GM19372 (cell line): ENCODE measurements around the gene ASB5.
"Not testable (repeated sequence)": the region's sequence is repeated elsewhere in the genome, so short reads cannot be mapped to it uniquely, and the experiment has no call there.

Experiments
- ATAC-seq: cut with Tn5 transposase; IDR thresholded peaks from one replicate; pipeline ENCODE4 v1.9.1; 2021; ENCODE audit warnings: mild to moderate bottlenecking, low read depth, moderate library complexity; ENCODE audit not compliant: unreplicated experiment

ASB5 gene

DNA sequence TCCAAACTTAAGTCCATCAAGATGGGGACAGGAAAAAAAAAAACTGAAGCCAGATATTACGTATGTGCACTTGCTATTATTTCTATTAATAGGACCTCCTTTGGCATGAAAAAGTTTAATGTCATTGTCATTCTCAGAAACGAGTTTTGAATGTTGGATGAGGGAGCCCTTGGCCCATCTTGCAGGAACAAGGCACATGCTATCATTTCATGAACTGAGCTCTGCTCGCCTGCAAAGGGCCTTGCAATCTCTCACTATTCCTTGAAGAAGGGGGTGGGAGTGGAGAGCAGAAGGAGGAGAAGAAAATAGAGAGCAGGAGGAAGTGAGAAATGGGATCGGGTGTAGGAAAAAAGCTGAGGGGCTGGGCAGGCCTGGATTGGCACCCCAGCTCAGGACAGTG is 39.4 kb downstream of the ASB5 start:
- no peak for ATAC-seq

DNA sequence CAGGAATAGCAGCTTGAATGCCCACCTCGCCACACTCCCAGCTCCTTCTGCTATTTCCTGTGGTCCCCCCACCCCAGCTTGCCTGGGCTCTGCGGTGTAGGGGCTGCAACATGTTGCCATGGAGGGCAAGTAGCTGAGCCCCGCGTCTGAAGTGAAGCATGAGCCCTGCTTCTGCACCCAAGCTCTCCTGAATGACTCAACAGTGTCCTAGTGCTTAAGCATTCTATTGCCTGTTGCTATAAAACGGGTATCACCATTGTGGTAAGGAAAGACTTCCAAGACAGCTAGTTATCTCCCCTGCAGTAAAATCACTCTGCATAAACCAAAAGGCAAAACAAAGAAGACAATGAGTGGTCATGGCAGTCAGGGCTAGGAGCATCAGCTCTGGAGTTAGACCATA is 42.3 kb downstream of the ASB5 start:
- ATAC-seq, result no peak

DNA sequence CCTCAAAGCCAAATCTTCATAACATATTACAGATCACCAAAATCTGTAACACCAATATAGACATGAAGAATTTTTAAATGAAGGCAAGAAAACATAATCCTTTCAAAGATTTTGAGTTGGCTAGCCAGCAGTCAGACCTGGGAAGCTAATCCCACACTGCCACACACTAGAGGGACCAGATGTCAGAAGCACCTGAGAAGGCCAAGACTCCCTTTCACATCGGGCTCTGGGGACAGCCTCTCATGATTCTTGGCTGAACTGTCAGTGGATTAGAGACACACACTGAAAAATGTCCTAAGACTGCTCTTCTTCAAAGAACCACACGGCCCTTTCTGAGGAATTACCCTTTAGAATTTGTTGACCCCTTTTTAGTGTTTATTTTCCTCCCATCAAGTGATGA is 45.5 kb downstream of the ASB5 start:
- ATAC-seq, result no peak

DNA sequence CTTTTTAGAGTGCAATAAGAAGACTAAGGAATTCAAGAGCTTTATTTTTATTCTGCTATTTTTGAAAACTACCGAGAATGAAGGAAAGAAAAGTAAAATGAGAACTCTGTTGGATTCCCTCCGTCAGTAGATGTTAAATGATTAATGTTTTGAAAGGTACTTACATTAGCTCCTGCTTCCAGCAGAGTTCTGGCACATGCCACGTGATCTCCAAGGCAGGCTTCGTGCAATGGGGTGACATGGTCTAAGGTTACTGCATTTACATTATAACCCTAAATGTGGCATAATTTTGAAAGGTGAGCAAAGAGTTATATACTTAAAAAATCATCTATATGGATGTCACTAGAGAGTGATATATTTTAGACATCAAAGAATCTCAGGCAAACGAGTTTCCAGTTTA is 46.9 kb downstream of the ASB5 start:
- ATAC-seq, result no peak

DNA sequence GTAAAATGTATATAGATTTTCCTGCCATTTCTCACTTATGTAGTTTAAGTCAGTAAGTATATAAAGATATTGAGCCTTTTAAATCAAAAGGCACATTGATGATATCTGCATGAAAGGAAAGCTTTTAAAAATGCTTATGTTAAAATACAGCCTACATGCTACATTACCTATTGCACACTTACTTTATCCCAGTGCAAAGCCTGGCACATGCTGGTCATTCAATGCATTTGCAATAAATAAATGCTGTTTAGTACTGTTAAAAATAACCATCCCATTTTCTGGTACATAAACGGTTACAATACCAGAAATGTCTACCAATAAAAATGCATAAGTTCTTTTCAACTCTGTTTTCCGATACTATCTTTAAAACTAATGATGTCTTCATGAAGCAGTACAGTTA is 51.5 kb downstream of the ASB5 start:
- ATAC-seq, result no peak

DNA sequence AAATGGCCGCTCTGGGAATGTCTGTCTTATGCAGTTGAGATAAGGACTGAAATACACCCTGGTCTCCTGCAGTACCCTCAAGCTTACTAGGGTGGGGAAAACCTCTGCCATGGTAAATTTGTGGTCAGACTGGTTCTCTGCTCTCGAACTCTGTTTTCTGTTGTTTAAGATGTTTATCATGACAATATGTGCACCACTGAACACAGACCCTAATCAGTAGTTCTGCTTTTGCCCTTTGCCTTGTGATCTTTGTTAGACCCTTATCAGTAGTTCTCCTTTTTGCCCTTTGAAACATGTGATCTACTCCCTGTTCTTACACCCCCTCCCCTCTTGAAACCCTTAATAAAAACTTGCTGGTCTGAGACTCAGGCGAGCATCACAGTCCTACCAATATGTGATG is 56.7 kb downstream of the ASB5 start:
- ATAC-seq, result not testable (repeated sequence)

DNA sequence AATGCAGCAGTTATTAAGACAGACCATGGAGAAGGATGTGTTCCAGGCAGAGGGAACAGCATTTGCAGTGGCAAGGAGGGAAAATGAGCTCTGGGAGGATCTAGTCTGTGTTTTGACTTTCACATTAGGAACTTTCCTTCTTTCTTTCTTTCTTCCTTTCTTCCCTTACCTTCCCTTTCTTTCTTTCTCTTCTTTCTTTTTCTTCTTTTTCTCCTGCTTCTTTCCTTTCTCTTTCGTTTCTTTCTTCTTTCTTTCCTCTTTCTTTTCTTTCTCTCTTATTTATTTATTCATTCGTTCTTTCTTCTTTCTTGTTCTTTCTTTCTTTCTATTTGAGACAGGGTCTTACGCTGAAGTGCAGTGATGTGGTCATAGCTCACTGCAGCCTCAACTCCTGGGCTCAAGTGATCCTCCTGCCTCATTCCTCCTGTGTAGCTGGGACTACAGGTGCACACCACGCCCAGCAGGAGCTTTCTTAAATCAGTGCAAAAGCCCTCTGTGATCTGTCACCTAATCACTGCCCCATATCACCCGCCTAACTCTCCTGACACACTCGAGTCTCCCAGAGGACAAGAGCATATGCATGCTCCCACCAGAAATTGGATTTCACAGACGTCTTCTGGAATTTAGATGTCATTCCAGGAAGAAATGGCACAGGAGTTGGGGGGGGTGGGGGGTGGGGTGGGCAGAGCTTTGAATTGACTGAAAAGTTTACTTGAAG is 58.3 kb downstream of the ASB5 start:
- ATAC-seq, result no peak

DNA sequence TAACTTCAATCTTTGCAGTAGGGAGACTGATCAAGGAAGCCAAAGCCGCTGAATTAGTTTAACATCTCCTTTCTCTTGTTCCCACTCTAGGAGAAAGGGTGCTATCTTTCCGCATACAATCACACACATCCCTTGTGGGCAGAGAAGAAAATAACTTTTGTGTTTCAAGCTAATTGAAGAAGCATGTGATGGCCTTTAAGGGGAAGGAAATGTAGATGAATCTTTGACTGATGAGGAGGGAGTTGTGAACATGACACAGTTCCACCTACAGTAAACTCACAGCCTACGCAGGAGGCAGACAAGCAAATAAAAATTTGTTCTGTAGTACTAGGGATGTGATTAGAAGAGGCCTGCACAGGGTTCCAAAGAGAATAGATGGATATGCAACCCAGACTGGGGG is 58.9 kb downstream of the ASB5 start:
- ATAC-seq, result no peak

DNA sequence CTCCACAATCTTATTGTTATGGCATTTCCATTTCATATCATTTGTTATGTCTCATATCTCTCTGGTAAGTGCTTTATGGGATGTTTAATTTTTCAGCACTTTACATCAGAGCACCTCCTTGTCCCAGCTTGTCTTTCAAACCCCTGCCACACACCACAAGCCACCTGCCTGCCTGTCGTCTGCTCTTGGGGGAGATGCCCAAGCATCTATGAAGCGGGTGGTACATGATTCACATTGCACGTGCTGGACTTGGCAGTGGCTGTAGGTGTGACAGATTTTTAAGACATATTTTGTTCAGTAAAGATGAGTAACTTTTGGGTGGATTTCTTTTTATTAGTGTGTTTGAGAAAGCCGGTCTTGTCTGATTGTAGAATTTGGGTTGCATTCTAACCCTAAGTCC is 59.5 kb downstream of the ASB5 start:
- ATAC-seq, result no peak

DNA sequence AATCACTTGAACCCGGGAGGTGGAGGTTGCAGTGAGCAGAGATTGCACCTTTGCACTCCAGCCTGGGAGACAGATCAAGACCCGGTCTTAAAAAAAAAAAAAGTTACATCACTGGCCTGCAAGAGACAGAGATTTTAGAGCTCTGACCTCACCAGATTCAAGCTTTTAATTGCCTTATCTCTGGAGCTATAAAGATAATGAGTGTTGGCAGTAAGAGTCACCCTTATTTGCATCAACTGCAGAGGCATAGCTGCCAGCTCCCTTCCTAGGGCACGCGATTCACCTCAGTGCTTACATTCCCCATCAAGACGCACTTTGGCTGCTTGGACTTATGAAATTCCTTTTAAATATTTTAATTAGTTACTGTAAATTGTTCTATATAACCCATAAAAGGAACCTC is 61.2 kb downstream of the ASB5 start:
- ATAC-seq, result no peak

DNA sequence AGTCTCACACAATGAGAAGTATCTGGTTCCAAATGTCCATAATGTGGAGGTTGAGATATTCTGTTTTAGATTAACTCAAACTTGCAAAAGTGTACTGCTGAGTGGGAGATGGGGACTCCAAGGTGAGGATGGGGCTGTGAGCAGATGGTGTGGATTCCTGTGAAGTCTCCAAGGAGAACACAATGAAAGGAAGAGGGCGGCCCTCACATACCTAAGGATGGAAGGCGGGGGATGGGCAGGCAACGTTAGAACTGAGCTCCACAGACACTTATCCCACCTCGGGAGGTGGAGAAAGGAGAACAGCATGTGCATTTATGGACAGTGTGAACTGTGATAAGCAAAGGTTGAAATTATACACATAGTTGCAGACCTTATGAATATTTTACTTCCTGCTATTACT is 63.7 kb downstream of the ASB5 start:
- no peak for ATAC-seq

DNA sequence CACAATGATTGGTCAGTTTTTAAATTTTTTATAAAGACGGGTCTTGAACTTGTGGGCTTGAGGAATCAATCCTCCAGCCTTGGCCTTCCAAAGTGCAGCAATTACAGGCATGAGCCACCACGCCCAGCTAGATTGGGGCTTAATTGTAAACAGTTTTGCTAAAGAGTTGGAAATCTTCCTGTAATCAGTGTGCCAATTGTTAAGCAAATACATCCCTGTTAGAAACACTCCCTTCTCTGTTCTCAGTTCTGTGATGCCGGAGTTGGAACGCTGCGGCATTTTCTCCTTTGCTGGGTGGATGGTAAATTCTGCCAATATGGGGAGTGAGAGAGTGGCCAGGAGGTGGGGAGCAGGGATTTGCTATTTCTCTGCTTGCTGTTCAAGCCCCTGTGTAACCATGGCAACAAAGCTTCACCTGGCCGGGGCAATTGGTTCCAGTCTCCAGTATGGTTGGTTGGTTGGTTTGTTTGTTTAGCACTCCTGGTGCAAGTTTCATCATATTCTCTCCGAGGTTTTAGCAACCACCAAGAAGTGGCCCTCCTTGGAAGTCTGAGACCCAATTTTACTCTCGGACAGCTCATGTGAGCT is 70.6 kb downstream of the ASB5 start:
- ATAC-seq, result no peak

DNA sequence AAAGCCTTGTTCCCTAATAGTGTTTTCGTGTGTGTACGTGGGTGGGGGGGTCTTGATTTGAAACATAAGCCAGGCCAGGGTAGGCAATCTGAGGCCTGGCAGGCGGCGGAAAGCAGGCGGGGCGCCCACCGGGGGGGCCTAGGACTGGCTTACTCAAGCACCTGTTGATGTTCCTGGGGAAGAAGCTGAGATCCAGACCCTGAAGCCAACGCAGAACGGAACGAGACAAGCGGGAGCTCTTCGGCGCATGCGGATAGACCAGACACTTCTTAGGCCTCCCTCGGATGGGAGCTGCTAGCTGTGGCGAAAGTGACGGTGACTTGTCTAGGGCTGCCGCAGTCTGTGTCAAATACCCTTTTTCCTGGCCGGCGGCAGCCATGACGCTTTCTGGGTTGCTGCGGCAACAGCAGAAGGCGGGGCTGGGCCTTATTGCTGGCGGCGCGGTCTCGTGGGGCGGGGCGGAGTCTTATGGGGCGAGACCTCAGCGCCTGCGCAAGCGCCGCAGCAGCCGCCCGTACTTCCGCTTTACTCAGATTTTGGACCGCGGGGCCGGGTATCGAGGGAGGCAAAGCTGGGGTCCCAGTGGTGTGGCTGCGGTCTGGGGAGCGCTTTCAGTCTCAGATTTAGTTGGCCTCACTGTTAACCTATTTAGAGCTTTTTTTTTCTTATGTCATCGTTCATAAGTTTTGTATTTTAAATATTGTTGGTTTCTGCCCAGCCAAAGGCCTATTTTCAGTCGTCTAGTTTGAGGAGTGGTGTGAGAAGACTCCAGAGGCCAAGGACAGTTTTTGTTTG is 73.6 kb downstream of the ASB5 start, which contains the start of gene SPATA4:
TSS of gene SPATA4 (minus strand) at position 402 of the 795 bp plus-strand sequence. CDS start at position 379, 23 bp downstream.
- ATAC-seq, result peak; percentile 98

DNA sequence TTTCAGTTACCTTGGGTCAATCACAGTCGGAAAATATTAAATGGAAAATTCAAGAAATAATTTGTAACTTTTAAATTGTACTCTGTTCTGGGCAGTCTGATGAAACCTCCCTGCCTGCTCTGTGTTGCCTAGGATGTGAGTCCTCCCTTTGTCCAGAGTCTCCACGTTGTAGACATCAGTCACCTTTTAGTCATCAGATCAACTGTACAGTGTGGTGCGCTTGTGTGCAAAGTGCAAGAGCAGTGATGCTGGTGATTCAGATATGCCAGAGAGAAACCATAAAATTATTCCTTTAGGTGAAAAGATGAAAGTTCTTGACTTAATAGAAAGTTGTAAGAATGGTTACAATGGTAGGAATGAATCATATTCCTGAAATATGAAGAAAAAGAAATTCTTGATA is 75.1 kb downstream of the ASB5 start:
- no peak for ATAC-seq

DNA sequence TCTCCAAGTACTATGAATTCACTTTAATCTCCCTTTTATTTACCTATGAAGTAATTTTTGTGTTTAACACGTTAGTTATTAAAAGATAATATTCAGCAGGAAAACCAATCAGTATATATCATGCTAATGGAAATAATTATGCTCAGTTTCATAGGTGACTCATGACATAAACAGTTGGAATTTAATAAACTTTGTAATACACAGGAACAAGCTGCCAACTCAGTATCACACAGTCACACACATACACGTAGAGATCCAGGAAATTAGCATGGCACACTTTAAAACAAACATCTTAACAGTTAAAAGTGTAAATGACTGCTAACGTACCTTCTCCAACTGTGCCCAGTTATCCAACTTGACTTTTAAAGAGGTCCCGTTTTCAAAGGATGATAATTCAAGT is 75.9 kb downstream of the ASB5 start:
- no peak for ATAC-seq

DNA sequence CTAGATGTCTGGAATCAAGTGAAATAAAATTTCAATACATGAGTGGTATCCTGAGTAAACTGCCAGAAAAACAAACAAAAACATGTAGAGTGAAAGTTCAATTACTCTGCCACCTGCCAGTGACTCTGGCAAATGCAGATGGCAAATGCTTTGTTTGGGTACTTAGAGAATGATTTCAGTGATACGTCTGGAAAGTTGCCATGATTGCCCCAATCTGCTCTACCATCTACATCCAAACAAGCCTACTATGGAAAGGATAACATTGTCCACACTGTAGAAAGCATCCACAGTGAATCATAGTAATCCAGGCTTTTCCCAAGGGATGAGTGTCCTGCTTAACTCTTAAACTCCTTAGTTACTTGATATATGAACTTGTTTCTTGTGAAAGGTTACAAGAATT is 77.0 kb downstream of the ASB5 start:
- no peak for ATAC-seq

DNA sequence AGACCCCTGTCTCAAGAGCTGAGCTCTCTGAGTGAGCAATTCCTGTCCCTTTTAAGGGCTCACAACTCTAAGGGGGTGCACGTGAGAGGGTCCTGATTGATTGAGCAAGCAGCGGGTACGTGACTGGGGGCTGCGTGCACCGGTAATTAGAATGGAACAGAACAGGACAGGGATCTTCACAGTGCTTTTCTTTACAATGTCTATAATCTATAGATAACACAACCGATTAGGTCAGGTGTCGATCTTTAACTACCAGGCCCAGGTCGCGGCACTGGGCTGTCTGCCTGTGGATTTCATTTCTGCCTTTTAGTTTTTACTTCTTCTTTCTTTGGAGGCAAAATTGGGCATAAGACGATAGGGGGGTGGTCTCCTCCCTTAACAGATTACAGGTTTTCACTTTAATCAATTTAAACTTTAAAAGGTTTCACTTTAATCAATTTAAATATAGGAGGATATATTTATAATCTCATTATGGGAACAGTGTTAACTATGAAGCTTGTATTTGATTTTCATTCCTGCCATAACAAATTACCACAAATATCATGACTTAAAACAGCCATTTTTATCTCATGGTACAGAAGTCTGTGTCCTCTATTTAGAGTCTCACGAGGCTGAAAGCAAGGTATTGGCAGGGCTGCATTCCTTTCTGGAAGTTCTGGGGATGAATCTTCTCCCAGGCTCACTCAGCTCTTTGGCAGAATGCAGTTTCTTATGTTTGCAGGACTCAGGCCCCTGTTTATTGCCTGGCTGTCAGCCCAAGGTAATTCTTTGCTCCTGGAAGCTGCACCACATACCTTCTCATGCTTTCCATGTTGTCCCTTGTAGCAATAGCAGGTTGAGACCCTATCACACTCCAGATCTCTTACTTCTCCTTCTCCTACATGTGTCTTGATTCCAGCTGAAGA is 78.9 kb downstream of the ASB5 start:
- ATAC-seq, result no peak

DNA sequence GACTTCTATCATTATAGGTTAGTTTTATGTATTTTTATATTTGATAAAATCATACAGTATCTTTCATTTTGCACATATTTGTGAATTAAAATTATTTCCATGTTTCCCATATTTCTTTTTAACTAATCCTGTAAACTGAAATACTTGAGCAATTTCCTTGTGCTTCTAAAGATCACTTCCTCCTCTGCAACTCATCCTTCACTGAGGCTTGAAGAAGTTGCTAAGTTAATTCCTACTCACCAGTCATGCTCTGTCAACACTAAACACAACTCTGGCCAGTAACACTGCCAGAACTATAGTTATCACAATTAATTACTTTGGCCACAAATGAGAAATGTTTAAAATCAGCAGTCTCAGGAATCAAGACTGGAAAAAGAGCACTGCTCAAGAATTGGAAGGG is 80.4 kb downstream of the ASB5 start:
- ATAC-seq, result no peak

DNA sequence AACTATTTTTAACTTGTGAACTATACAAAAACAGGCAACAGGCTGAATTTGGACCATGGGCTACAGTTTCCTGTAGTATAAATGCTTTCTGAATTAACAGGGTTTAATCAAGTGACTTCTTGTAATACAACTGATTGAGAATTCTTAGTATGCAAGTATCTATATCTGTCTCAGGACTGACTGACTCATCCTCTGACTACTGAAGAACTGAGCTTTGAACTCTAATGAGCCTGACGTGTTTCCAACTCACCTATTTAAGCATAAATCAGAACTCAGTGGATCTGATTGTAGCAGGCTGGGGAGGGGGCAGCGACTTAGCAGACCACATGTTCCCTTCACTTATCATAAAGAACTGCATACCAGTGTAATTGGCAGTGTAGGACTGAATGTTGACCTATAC is 81.4 kb downstream of the ASB5 start:
- ATAC-seq, result no peak

DNA sequence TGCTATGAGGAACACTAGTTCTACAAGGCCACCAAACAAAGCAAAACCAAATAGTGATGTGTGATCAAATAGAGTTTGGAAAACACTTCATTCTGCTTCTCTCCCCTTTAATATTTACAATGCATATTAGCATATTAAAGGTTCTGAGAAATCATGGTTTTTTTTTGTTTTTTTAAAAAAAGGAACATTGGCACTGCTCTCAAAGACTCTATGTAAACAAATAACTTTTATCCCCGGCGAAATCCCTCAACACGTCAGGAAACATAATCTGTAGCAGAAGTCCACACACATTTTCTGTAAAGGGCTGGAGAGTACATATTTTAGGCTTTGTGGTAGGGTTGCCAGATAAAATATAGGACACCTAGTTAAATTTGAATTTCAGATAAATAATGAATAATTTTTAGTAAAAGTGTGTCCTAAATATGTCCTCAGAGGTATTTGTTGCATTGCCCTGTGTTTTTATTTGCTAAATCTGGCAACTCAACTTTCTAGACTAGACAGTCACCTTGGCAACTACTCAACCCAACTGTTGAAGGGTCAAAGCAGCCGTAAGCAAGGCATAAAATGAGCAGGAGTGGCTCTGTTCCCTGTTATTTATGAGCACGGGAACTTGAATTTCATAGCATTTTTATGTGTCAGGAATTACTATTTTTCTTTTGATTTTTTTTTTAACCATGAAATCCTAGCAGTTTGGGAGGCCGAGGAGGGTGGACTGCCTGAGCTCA is 82.2 kb downstream of the ASB5 start:
- ATAC-seq, result no peak
